Measurements from ENCODE around the gene NTSR1.

DNA sequence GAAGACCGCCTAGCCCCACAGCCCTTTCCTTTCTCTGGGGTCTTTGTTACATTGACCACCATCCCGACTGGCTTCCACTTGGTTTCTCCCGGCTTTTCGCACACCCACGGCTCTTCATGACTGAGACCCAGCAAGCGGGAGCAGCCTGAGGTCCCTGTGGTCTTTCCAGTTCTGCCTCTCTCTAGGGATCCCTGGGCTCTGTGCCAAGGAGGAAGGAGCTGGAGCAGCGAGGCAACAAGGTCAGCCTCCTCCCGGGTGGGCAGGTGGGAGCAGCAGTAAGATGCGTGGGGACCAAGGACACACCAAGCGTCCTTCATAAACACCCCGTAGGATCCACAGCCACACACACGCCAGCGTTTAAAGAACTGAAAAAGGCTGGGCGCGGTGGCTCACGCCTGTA is 58.1 kb downstream of the NTSR1 start:
- TF ChIP-seq EZH2phosphoT487 (IDR thresholded peaks at IDR 0.05; ENCODE audit: borderline replicate concordance) (no peak), CTCF (conservative IDR thresholded peaks at IDR 0.05; ENCODE audit: low read length) (no peak)

All from Loucy (cell line).